Regular cardiac myocyte (primary cell): ENCODE data around the gene OR5B3. TPM values are rescaled to one million over a fixed set of nuclear protein-coding genes. Genes with fewer than 3 reads are reported as not detected.

Source experiments
- total RNA-seq: library from RNA; depleted of rRNA; stranded (reverse); fragments of >200 nt; gene quantifications from 2 replicates; pipeline ENCODE4 v1.2.3, GENCODE V29; 2014

OR5B3 gene
- not detected in 2 replicates for total RNA-seq

DNA sequence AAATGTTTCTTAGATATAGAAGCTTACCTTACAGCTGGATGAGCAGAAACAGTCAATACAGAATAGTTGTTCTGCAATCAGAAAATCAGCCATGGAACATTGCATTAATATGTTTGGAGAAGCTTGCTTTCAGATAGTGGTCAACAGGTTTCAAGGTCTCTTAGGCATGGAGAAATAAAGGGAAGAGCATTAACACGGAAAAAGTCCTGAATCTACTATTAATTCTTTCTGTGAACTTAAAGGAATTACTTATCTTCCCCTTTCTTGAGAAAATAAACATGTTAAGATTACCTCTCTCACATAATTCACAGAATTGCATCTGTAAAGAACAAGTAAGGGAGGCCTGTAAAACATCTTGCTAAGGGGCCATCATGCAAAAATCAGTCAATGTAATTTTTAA, at the start of gene OR5B3:
Gene OR5B3, minus strand, starts transcription at position 101 of the 400 bp plus-strand sequence. CDS start 3,465 bp downstream, outside the sequence.

DNA sequence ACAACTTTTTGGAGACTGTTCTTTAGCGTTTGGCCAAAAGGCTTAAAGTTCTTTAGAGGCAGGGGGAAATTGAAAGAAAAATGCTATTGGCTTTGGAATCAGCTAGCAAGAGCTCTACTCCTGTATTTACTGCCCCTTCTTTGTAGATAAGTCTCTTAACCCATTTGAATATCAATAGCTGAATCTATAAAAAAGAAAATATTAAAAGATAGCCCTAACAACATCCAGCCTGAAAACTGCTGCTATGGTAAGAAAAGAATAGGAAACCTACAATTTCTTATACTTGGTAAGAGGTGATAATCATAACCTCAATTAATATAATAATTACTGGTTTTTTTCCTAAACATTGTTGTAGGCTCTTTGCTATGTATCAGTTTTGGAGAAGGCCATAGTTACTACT, 35.5 kb upstream of the OR5B3 start, which contains the start of gene OR5B12:
Gene OR5B12, minus strand, starts transcription at position 101 of the 400 bp plus-strand sequence. CDS start 2,085 bp downstream, outside the sequence.

GRCh38 chr11:58428021-58428420, 21.3 kb upstream of the OR5B3 start, which contains the start of gene OR5B2:
Gene OR5B2, minus strand, starts transcription at chr11:58428121. Its CDS starts 4,860 bp downstream, at chr11:58423261.

GRCh38 chr11:58358969-58359368, 47.7 kb downstream of the OR5B3 start, which contains the start of gene OR5B17:
Gene OR5B17, minus strand, starts transcription at chr11:58359069. Its CDS starts 0 bp downstream, at chr11:58359069.

Other genes starting within 250 kb of the OR5B3 start
- not detected in 2 replicates for gene OR9Q2, start 217.8 kb downstream of the OR5B3 start, total RNA-seq
- not detected in 2 replicates for gene OR1S2, start 202.7 kb downstream of the OR5B3 start, total RNA-seq
- gene OR1S1, start 194.2 kb downstream of the OR5B3 start, total RNA-seq, result not detected in 2 replicates
- gene OR10Q1, start 178.0 kb downstream of the OR5B3 start, total RNA-seq, result not detected in 2 replicates
- not detected in 2 replicates for gene OR10W1, start 138.6 kb downstream of the OR5B3 start, total RNA-seq
- gene OR5B17, start 47.8 kb downstream of the OR5B3 start, total RNA-seq, result not detected in 2 replicates
- gene OR5B2, start 21.2 kb upstream of the OR5B3 start, total RNA-seq, result not detected in 2 replicates
- not detected in 2 replicates for gene OR5B12, start 35.4 kb upstream of the OR5B3 start, total RNA-seq
- not detected in 2 replicates for gene OR5B21, start 101.2 kb upstream of the OR5B3 start, total RNA-seq
- gene LPXN, start 169.0 kb upstream of the OR5B3 start, total RNA-seq, result 3.1 and 12.8 TPM in 2 replicates
- gene ZFP91, start 172.2 kb upstream of the OR5B3 start, total RNA-seq, result 45.8 and 48.2 TPM in 2 replicates
- gene CNTF, start 215.8 kb upstream of the OR5B3 start, total RNA-seq, result 1.1 and 1.2 TPM in 2 replicates